GM12873 (cell line): ENCODE data around the gene DCDC2B.

Source experiments
- TF ChIP-seq, protein P1 (sequence below): IDR thresholded peaks from 2 replicates; pipeline ENCODE4 v1.5.1; 2012; ENCODE audit warnings: low read depth, mild to moderate bottlenecking, moderate library complexity, low read length, control low read depth; ENCODE audit not compliant: insufficient read depth; ENCODE audit errors: missing control alignments

DCDC2B gene

DNA sequence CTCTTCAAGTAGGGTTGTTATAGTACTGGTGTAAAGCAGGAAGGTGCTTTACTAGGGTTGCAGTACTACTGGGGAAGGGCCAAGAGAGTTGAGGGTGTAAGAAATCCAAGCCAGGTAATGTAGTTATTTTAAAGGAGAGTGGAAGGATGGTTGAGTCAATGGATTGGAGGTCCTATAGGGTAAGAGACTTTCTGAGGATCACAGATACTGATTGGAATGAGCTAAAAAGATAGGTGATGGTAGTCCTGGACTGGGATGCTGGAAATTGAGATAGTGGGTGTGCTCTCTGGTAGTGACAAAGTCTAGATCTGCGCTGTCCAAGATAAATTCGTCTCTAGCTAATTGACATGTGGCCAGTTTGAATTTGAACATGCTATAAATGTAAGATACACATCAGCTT lies 22.4 kb upstream of the DCDC2B start:
- TF ChIP-seq, protein P1, sequence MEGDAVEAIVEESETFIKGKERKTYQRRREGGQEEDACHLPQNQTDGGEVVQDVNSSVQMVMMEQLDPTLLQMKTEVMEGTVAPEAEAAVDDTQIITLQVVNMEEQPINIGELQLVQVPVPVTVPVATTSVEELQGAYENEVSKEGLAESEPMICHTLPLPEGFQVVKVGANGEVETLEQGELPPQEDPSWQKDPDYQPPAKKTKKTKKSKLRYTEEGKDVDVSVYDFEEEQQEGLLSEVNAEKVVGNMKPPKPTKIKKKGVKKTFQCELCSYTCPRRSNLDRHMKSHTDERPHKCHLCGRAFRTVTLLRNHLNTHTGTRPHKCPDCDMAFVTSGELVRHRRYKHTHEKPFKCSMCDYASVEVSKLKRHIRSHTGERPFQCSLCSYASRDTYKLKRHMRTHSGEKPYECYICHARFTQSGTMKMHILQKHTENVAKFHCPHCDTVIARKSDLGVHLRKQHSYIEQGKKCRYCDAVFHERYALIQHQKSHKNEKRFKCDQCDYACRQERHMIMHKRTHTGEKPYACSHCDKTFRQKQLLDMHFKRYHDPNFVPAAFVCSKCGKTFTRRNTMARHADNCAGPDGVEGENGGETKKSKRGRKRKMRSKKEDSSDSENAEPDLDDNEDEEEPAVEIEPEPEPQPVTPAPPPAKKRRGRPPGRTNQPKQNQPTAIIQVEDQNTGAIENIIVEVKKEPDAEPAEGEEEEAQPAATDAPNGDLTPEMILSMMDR: no peak

GRCh38 chr1:32187850-32188249 lies 21.0 kb upstream of the DCDC2B start:
- TF ChIP-seq, protein P1: no peak

DNA sequence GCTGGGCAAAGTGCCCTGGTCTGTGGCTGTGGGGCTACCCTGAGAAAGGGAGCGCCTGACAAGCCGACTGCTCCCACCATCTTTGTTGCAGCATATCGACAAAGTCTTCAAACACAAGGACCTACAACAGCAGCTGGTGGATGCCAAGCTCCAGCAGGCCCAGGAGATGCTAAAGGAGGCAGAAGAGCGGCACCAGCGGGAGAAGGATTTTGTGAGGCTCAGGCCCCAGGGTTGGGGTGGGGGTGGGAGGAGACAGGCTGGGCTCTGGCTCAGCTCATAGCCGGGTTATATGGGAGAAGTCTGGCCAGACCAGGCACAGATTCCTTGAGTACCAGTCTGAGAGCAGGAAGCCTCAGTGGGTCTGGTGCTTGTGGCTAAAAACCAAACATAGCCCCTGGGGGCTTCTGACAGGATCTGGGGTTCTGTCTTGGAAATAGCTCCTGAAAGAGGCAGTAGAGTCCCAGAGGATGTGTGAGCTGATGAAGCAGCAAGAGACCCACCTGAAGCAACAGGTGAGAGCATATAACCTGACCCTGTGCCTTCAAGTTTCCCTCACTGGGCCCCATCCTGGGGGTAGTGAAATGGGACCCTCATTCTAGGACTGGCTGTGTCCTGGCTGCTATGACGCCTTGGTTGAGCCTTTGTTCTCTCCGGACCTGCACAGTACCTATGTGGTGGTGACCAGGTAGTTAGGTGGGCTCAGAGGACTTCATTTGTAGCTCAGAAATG lies 16.5 kb upstream of the DCDC2B start:
- TF ChIP-seq, protein P1: no peak

DNA sequence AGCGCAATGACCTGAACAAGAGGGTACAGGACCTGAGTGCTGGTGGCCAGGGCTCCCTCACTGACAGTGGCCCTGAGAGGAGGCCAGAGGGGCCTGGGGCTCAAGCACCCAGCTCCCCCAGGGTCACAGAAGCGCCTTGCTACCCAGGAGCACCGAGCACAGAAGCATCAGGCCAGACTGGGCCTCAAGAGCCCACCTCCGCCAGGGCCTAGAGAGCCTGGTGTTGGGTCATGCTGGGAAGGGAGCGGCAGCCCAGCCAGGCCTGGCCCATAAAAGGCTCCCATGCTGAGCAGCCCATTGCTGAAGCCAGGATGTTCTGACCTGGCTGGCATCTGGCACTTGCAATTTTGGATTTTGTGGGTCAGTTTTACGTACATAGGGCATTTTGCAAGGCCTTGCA lies 13.9 kb upstream of the DCDC2B start:
- TF ChIP-seq, protein P1: no peak

GRCh38 chr1:32195531-32195930 lies 13.4 kb upstream of the DCDC2B start:
- TF ChIP-seq, protein P1: no peak

GRCh38 chr1:32195972-32196823 lies 12.7 kb upstream of the DCDC2B start:
- TF ChIP-seq, protein P1: no peak

DNA sequence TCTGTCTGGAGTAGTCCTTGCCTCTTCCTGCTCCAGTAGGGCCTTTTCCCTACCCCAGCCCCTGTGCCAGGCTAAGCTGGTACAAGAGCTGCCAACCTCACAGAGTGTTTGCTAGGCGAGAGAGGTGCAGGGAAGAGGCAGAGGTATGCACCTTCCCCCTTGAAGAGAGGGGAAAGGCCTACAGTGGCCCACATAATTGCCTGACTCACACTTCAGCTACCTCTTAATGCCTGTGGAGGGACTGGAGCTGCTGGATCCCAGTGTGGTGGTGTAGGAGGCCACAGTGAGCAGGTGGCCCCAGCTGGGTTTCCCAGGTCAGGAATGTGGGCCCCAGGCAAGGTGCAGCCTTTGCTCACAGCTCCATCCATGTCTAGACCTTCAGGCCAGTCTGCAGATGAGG lies 11.8 kb upstream of the DCDC2B start:
- TF ChIP-seq, protein P1: no peak
